Gastroesophageal sphincter (tissue), 4 donors: ENCODE results near the gene MOB3A. TPM values are rescaled to one million over a fixed set of nuclear protein-coding genes. Genes with fewer than 3 reads are reported as not detected.

Experiments used
- ATAC-seq: fragments of 150-250 bp; one replicate; pipeline ENCODE4 v1.9.1; 2016; ENCODE audit warnings: mild to moderate bottlenecking, moderate library complexity
- H3K27ac ChIP-seq, 4 donors: fragments of 200-600 bp; sonication (generic) in 3 of 4; 1 replicate in 3 of 4; 2 replicates in 1 of 4; pipeline ENCODE4 v1.5.1; 2016 to 2019
- H3K27me3 ChIP-seq: fragments of 200-600 bp; sonication (generic); one replicate; pipeline ENCODE4 v1.5.1; 2019
- H3K36me3 ChIP-seq, 2 donors: fragments of 200-600 bp; sonication (generic); one replicate each; pipeline ENCODE4 v1.5.1; 2019; ENCODE audit warnings: control low read depth in 1 of 2
- H3K4me1 ChIP-seq, 3 donors: fragments of 200-600 bp; sonication (generic); 1 replicate in 2 of 3; 2 replicates in 1 of 3; pipeline ENCODE4 v1.5.1; 2016 to 2019; ENCODE audit warnings: control low read depth in 2 of 3
- H3K4me3 ChIP-seq, 2 donors: fragments of 200-600 bp; sonication (generic); one replicate each; pipeline ENCODE4 v1.5.1; 2019; ENCODE audit warnings: mild to moderate bottlenecking in 1 of 2, moderate library complexity in 1 of 2
- H3K9me3 ChIP-seq, 3 donors: fragments of 200-600 bp; sonication (generic); one replicate each; pipeline ENCODE4 v1.5.1; 2017 to 2019; ENCODE audit warnings: control low read depth in 2 of 3
- EP300 ChIP-seq: sonication (generic); formaldehyde crosslinking; IDR thresholded peaks from one replicate; pipeline ENCODE4 v1.6.1; 2017; ENCODE audit warnings: antibody characterized with exemption, mild to moderate bottlenecking
- POLR2A ChIP-seq, 2 donors: fragments of 450-650 bp; IDR thresholded peaks; one replicate each; pipeline ENCODE4 v1.6.1; 2017; ENCODE audit warnings: antibody characterized with exemption in 2 of 2, mild to moderate bottlenecking in 2 of 2, moderate library complexity in 1 of 2
- POLR2AphosphoS5 ChIP-seq: sonication (generic); formaldehyde crosslinking; IDR thresholded peaks from one replicate; pipeline ENCODE4 v1.6.1; 2017; ENCODE audit warnings: antibody characterized with exemption
- WGBS, 2 donors: methylation state at CpG; one replicate each; pipeline ENCODE4 v1.1.5; 2018; ENCODE audit warnings: low coverage in 1 of 2; 5-methylcytosine and 5-hydroxymethylcytosine counted together
- total RNA-seq, 4 donors: library from RNA; depleted of rRNA; stranded (reverse); fragments of >200 nt; gene quantifications; one replicate each; pipeline ENCODE4 v1.1.0, GENCODE V29; 2016
- TF ChIP-seq, protein P1 (sequence below), 4 experiments: fragments of 200-600 bp in 2 of 4; fragments of 450-650 bp in 2 of 4; sonication (generic) in 1 of 4; IDR thresholded peaks; one replicate each; pipeline ENCODE4 v1.5.1; 2017 to 2019; ENCODE audit warnings: antibody characterized with exemption in 4 of 4, mild to moderate bottlenecking in 2 of 4, moderate library complexity in 2 of 4

Gene MOB3A
- total RNA-seq, 4 donors from 2014 or later: 29.0 to 69.9 (median 38.6) TPM

DNA sequence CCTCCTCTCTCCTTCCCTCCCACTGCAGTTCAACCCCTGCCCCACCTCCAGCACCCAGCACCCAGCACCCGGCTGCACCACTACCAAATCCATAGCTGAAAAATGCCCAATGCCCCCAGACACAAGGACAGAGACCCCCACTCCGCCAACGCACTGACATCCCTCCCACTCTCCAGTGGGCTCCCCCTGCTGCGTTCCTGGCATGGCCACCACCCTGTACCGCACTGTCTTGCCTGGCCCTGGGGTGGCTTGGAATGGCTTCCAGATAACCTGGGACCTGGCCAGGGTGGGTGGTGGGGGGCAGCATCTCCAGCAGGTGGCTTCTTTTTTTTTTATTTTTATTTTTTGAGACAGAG lies 39.3 kb downstream of the MOB3A start:
- peak overlapping the region; percentile 98 to 100 (median 99) for H3K27ac ChIP-seq
- H3K4me3 ChIP-seq: no peak overlapping the region
- peaks cover 0 to 92% (median 65%) of the 10 kb centered on the region in 3 donors for H3K4me1 ChIP-seq
- ATAC-seq: no peak
- WGBS, 2 donors: 71% methylated on average over 1 of the region's 5 CpGs; no CpG with 5 or more reads in 1 of the 2 donors
- no peaks in the 10 kb centered on the region for H3K36me3 ChIP-seq
- H3K27me3 ChIP-seq: no peaks in the 10 kb centered on the region
- no peaks in the 10 kb centered on the region for H3K9me3 ChIP-seq
- no peak for TF ChIP-seq POLR2A (IDR thresholded peaks at IDR 0.05)
- no peak for TF ChIP-seq POLR2AphosphoS5
- no peak for TF ChIP-seq EP300
- TF ChIP-seq, protein P1, sequence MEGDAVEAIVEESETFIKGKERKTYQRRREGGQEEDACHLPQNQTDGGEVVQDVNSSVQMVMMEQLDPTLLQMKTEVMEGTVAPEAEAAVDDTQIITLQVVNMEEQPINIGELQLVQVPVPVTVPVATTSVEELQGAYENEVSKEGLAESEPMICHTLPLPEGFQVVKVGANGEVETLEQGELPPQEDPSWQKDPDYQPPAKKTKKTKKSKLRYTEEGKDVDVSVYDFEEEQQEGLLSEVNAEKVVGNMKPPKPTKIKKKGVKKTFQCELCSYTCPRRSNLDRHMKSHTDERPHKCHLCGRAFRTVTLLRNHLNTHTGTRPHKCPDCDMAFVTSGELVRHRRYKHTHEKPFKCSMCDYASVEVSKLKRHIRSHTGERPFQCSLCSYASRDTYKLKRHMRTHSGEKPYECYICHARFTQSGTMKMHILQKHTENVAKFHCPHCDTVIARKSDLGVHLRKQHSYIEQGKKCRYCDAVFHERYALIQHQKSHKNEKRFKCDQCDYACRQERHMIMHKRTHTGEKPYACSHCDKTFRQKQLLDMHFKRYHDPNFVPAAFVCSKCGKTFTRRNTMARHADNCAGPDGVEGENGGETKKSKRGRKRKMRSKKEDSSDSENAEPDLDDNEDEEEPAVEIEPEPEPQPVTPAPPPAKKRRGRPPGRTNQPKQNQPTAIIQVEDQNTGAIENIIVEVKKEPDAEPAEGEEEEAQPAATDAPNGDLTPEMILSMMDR (IDR thresholded peaks at IDR 0.05): no peak

DNA sequence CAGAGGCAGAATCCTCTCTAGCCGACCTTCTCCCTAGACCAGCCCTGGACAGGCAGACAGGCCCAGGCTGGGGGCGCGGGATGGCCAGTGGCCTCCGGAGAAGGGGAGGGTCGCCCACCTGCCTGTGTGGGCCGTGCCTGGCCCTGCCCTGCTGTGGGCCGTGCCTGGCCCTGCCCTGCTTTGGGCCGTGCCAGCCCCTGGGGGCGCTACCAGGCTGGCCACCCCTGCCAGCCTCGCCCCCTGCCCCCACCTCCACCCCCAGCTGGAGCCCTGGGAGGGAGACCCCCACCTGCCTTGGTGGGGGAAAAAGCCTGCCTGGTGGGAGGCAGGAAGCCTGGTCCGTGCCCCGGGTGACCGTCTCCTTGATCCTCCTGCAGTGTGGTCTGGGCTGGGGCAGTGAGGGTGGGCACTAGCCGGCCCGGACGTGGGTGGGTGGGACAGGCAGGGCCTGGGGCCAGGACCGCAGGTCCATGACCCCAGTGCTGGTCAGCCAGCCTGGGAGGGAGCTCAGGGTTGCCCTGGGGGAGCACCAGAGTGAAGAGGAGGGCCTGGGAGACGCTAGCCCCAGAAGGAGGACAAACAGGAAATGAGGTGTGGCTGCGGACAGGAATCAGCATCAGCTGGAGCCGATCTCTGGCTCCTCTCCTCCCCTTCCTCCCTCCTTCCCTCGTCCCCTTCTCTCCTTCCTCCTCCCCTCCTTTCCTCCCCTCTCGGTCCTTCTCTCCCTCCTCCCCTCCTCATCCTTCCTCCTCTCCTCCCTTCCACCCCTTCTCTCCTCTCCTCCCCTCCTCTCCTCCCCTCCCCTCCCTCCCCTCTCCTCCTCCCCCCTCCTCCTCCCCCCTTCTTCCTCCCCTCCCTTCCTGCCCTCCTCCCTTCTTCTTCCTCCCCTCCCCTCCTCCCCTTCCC lies 39.9 kb downstream of the MOB3A start:
- 4 to 13% methylated on average over 3 to 5 of the region's 22 CpGs for WGBS, 2 donors
- Histone ChIP-seq H3K27me3 (no peaks in the 10 kb centered on the region), H3K27ac (peak overlapping the region; percentile 98 to 100 (median 99)), H3K4me1 (peaks cover 0 to 97% (median 70%) of the 10 kb centered on the region in 3 donors), H3K9me3 (no peaks in the 10 kb centered on the region), H3K36me3 (no peaks in the 10 kb centered on the region), H3K4me3 (peak overlapping the region; percentile 8 to 53)
- ATAC-seq: peak; percentile 62
- TF ChIP-seq POLR2AphosphoS5: peak; percentile 79
- TF ChIP-seq POLR2A (IDR thresholded peaks at IDR 0.05): peak in 1 of 2 donors; percentile 47
- TF ChIP-seq, protein P1 (IDR thresholded peaks at IDR 0.05): peak in 1 of 4 experiments; percentile 26
- TF ChIP-seq EP300: no peak

DNA sequence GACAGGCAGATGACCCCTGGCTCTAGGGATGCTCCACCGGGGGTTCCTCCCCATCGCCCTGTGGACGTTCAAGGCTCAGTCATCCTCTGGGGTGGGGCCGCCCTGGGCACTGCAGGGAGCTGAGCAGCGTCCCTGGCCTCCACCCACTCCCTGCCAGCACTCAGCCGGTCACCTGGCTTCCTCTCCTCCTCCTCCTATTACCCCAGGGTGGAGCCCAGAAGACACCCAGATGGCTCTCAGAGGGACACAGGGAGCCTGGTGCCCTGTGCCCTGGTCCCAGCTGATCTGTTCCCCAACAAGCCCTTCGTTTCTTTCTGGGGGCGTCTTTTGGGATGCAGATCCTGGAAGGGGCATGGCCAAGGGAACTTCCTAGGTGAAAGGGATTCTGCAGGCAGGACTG lies 41.4 kb downstream of the MOB3A start:
- H3K4me1 ChIP-seq: peaks cover 0 to 84% (median 59%) of the 10 kb centered on the region in 3 donors
- peak overlapping the region in 3 of 4 donors; percentile 80 to 100 (median 99) for H3K27ac ChIP-seq
- H3K9me3 ChIP-seq: no peaks in the 10 kb centered on the region
- H3K4me3 ChIP-seq: no peak overlapping the region
- no peak for ATAC-seq
- H3K36me3 ChIP-seq: no peaks in the 10 kb centered on the region
- H3K27me3 ChIP-seq: no peaks in the 10 kb centered on the region
- TF ChIP-seq, protein P1 (IDR thresholded peaks at IDR 0.05): no peak
- TF ChIP-seq EP300: no peak
- no peak for TF ChIP-seq POLR2AphosphoS5
- TF ChIP-seq POLR2A (IDR thresholded peaks at IDR 0.05): no peak
- WGBS, 2 donors: 78 to 90% methylated on average over 2 to 4 of the region's 8 CpGs

DNA sequence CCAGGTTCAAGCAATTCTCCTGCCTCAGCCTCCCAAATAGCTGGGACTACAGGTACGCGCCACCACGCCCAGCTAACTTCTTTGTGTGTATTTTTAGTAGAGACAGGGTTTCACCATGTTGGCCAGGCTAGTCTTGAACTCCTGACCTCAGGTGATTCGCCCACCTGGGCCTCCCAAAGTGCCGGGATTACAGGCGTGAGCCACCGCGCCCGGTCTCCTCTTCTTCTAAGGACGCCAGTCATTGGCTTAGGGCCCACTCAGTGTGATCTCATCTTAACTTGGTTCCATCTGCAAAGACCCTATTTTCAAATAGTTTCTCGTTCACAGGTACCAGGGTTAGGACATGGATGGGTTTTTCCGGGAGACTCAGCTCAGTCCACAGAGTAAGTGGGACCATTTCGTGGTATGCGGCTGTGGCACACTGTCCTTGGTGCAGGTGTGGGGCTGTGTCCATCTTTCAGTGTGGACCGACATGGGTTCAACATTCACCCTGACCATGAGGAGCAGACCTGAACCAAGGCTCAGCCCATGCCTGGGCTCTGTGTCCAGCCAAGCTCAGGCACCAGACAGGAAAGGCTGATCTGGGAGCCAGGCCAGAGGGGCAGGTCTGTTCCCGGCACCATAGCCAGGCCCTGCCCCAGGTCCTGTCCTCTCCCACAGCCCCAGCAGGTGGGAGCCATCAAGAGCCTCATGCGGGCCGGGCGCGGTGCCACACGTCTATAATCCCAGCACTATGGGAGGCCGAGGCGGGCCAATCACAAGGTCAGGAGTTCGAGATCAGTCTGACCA lies 42.3 kb downstream of the MOB3A start:
- TF ChIP-seq POLR2A (IDR thresholded peaks at IDR 0.05) (no peak), POLR2AphosphoS5 (peak; percentile 71), EP300 (no peak)
- TF ChIP-seq, protein P1 (IDR thresholded peaks at IDR 0.05): no peak
- peak; percentile 25 for ATAC-seq
- no peak overlapping the region for H3K4me3 ChIP-seq
- no peaks in the 10 kb centered on the region for H3K27me3 ChIP-seq
- WGBS, 2 donors: 90 to 95% methylated on average over 2 to 11 of the region's 24 CpGs
- H3K36me3 ChIP-seq: peaks cover 0 to 7% of the 10 kb centered on the region in 2 donors
- no peaks in the 10 kb centered on the region for H3K9me3 ChIP-seq
- peaks cover 0 to 84% (median 57%) of the 10 kb centered on the region in 3 donors for H3K4me1 ChIP-seq
- peak overlapping the region in 3 of 4 donors; percentile 80 to 100 (median 99) for H3K27ac ChIP-seq
